ENCODE data around the gene PNLIPRP3. TPM values are rescaled to one million over a fixed set of nuclear protein-coding genes. Genes with fewer than 3 reads are reported as not detected.

Gene PNLIPRP3
- total RNA-seq, 1 experiment from 2014 or later = not detected

DNA sequence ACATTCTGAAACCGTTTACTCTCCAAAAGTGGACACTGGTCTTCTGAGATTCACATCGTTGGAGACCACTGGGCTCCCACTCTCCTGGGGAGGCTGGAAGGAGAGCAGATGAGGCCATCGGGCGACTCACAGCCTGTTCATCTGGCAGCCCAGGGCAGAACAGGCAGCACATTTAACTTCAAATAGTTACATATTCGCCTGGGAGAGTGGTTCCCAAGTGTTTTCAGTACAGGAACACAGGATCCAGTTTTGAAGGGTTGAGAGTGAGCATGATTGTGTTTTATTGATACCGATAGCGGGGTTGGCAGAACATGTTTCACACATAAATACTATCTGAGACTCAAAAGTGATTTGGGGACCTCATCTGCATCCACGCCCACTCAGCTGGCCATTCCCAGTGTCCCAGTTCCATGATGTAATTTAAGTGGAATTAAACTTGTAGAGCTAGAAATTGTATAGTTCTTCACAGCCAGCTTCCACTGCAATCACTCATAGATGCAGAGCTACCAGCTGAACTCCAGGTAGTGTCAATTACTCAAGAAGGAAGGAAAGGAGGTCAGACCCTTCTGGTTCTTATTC is 95.2 kb downstream of the PNLIPRP3 start:
- no peaks in the 10 kb centered on the region for H3K79me1 ChIP-seq (ENCODE audit: insufficient read depth, low read depth, low read length, poor library complexity, severe bottlenecking)
- H3K36me3 Mint-ChIP-seq (ENCODE audit: insufficient read depth in 1 of 3, low read depth in 3 of 3) = no peaks in the 10 kb centered on the region; a peak in 1 of 7 replicates
- H3K9ac ChIP-seq (ENCODE audit: extremely low read depth, insufficient read length, low read length) = no peak overlapping the region
- H3K4me2 ChIP-seq (ENCODE audit: insufficient read depth, insufficient read length, low read length) = no peak overlapping the region
- no peak overlapping the region for H3K14ac ChIP-seq (ENCODE audit: insufficient read depth, low read length)
- peaks cover 2 to 4% of the 10 kb centered on the region in 2 experiments; a peak in 3 of 4 replicates for H3K4me1 Mint-ChIP-seq
- H3K27me3 ChIP-seq (ENCODE audit: insufficient read depth, low read length) = no peaks in the 10 kb centered on the region
- no peak overlapping the region for H3K4me3 Mint-ChIP-seq
- H3K23ac ChIP-seq (ENCODE audit: insufficient read length, low read depth, low read length) = no peak overlapping the region
- H3K4me1 ChIP-seq (ENCODE audit: insufficient read depth, low read length) = no peaks in the 10 kb centered on the region
- H3K18ac ChIP-seq (ENCODE audit: insufficient read length, low read depth, low read length) = no peak overlapping the region
- no peak overlapping the region for H2BK120ac ChIP-seq (ENCODE audit: low read depth, low read length, poor library complexity, severe bottlenecking)
- no CpG with 5 or more reads among the region's 8 CpGs for WGBS (ENCODE audit: extremely low coverage, insufficient read length, low lambda C conversion rate)
- H3K9me3 ChIP-seq (ENCODE audit: control insufficient read depth, low read depth, low read length) = no peaks in the 10 kb centered on the region
- H2AFZ ChIP-seq (ENCODE audit: low read length) = no peak overlapping the region
- DNase-seq = no peak
- no peaks in the 10 kb centered on the region for H3K79me2 ChIP-seq (ENCODE audit: insufficient read depth, low read length)
- H3K9me3 Mint-ChIP-seq = no peaks in the 10 kb centered on the region
- no peak overlapping the region for H2BK15ac ChIP-seq (ENCODE audit: low read depth, low read length)
- no peak overlapping the region for H2BK5ac ChIP-seq (ENCODE audit: insufficient read length, low read length)
- TF ChIP-seq CTCF (conservative IDR thresholded peaks at IDR 0.05) = no peak
- H3K27me3 Mint-ChIP-seq (ENCODE audit: low read depth) = no peaks in the 10 kb centered on the region
- no peak overlapping the region for H3K27ac ChIP-seq (ENCODE audit: insufficient read length, low read depth, low read length)
- no peak overlapping the region for H2BK20ac ChIP-seq (ENCODE audit: low read depth, low read length, poor library complexity, severe bottlenecking)
- no peak overlapping the region for H4K5ac ChIP-seq (ENCODE audit: insufficient read length, low read depth, low read length)
- H3T11ph ChIP-seq (ENCODE audit: low read length) = no peak overlapping the region
- no peak overlapping the region for H4K8ac ChIP-seq (replicated peaks; ENCODE audit: insufficient read length, low read depth, low read length)
- no peak overlapping the region for H4K91ac ChIP-seq (ENCODE audit: insufficient read length, low read depth, low read length)
- H3K23me2 ChIP-seq (ENCODE audit: insufficient read length, low read depth, low read length, poor library complexity, severe bottlenecking) = no peaks in the 10 kb centered on the region
- H4K20me1 ChIP-seq (ENCODE audit: control insufficient read depth, insufficient read depth, insufficient read length) = no peaks in the 10 kb centered on the region
- no peak overlapping the region for H2AK5ac ChIP-seq (ENCODE audit: insufficient read length, low read length)
- H2BK12ac ChIP-seq (ENCODE audit: insufficient read length, low read depth, low read length) = no peak overlapping the region
- H3K4ac ChIP-seq (ENCODE audit: low read depth, low read length) = no peak overlapping the region
- H3K27ac Mint-ChIP-seq = no peak overlapping the region
- no peak overlapping the region for H3K56ac ChIP-seq (ENCODE audit: insufficient read length, low read depth, low read length)
